Lung microvascular endothelial cell (primary cell): ENCODE results near the gene CDH13. TPM values are rescaled to one million over a fixed set of nuclear protein-coding genes. Genes with fewer than 3 reads are reported as not detected.
A peak's percentile ranks its signal among the peaks of the same experiment; 100 is the strongest.

Source experiments
- DNase-seq, 2 donors: peaks; one replicate each; pipeline versions ENCODE4 v3.0.0 to v3.0.0-alpha.2; 2010; ENCODE audit warnings: low read depth in 2 of 2
- total RNA-seq: library from RNA; depleted of rRNA; stranded (reverse); fragments of >200 nt; gene quantifications from 2 replicates; pipeline ENCODE4 v1.2.1, GENCODE V29; 2014

Gene CDH13
- total RNA-seq, 1 donor from 2014 or later: 14.5 TPM

DNA sequence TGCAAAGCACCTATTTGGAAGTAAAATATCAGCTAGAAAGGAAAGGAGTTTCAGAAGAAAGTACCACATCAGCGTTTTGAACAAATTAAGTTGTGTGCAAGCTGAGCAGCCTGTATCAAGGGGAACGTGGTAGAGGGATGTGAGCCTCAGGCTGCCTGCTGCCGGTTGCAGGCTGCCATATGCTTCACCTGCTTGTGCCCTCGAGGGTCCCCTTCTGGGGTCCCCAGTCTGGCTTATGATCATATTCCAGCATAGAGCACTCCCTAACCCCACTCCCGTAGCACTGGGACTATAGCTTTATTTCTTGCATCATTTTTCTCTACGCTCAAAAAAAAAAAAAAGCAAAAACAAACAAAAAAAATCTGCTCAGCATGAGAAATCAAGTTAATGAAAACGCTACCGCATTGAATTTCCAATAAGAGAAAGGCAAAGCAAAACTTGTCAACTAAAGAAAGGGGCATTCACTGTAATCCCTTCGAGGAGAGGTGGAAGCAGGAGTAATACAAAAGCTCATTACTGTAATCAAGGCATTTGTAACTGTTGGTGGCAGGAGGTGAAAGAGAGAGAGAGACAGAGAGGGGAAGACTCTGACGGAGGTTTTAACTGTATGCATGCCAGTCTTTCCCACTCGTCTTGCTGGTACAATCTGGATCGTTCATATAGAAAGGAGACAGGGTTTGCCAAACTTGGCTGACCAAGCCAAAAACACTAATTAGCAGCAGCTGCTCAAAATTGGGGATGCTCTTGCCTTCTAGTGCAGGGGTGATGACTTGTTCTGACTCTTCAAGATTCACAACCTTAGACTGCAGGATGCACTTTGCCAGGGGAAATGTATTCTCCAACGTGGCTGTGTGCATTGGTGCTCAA lies 922.8 kb downstream of the CDH13 start:
- DNase-seq: no peak

DNA sequence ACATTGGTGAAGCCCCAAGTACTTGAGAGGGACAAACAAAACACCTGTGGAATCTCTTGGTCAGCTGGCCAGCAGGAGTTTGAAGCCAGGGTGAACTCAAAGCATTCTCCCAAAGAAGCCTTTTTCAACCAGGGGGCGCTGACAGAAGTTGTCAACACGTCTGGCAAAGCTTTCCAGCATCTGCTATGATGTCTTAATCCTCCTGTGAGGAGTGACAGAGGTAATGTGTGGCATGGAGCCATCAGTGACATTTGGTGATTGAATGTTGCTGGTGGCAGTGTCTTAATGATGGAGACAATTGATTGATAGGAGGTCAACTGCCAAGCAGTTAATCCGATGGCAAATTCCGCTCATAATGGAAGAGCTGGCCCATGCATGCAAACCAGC lies 923.4 kb downstream of the CDH13 start:
- no peak for DNase-seq

DNA sequence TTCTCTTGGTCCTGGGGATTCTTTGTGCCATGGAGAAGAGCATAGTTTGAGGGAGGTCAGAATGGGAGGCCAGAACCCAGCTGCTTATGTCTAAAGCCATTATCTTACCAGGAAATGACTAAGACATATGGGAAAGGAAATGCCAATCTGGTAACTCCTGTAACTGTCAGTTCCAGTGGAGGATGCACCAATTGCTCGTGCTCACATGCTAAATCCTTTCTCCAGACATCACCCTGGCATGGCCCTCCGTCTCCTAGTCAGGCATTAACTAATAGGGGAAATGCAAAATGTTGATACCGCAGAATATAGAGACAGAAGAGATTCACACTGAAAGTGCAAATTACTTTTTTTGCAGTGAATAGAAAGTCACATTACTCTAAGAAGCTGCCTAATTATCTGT lies 925.5 kb downstream of the CDH13 start:
- DNase-seq: peak; percentile 16 to 37

DNA sequence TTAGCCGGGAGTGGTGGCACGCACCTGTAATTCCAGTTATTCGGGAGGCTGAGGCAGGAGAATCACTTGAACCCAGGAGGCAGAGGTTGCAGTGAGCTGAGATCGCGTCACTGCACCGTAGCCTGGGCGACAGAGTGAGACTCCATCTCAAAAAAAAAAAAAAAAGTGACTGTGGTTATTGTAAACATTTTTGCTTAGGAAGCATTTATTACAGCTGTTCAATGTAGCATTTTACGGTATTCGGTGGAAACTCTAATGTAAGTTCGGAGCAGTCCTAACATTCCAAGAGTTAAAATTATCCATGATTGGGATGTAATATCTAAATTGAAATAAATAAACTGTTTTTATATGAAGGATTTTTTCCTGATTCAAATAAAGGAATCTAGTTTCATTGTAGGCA lies 926.2 kb downstream of the CDH13 start:
- DNase-seq: no peak

DNA sequence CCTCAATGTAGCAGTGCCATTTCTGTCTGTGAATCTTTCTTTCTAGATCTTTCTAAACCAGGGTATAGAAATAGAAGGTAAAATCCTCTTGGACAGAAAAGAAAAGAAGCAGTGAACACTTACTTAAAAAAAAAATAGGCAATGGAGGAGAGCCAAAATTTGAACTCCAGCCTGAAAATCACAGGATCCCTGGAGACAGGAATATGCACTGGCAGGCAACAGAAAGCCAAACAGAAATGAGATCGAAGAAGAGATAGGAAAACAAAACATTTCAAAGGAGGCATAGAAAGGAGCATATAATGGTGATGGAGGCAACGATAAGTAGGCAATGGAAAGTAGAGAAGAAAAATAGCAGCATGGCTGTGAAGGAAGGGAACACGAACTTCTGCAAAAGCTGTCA lies 927.3 kb downstream of the CDH13 start:
- no peak for DNase-seq

DNA sequence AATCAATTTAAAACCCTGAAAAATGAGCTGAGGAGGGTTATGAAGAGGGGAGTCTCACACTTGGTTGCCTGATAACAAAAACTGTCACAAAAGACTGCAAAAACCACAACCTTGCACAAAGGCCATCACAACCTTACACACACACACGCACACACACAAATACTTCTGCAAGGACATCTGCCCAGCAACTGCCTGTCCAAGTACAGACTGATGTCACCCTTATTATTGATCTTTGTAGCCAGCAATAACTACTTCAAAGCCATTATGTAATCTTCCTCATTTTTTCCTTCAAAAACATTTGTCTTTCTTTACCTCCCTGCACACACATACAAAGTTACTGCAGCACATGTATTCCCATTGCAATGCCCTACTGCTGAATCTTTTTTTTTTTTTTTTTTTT lies 927.8 kb downstream of the CDH13 start:
- no peak for DNase-seq

DNA sequence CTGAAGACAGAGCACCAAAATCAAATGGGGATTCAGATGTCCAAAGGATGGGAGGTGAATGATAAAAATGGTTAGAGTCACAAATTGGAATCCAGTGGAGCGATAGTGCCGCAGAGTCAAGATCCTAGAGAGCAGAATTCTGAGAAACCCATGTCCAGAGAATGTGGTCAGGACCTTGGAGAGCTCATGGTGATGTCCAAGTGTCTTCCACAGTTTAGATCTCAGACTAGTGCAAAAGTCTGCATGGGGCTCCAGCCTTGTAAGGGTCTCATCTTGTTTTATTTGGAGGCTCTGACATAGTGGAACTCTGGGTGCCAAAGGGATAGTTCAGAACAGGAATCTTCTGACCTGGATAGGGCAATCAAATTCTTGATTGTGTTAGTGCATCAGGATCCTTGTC lies 935.1 kb downstream of the CDH13 start:
- peak; percentile 21 to 29 for DNase-seq

DNA sequence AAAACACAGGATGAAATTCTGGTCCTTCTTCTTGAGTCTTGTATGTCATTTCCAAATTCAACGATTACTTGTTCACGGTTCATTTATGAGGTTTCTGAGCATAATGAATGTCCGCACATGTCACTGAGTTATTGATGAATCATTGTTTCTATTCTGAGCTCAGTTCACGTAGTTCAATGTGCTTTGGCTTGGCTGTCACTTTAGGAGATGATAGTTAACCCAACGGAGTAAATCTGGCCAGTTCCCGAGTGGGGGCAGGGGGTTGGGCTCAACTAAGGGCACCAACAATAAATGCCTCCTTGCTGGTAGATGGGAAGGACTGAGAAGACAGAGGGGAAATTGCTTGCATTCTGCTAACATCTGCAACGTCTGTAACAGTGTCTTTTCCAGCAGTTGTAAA lies 941.6 kb downstream of the CDH13 start:
- DNase-seq: no peak

DNA sequence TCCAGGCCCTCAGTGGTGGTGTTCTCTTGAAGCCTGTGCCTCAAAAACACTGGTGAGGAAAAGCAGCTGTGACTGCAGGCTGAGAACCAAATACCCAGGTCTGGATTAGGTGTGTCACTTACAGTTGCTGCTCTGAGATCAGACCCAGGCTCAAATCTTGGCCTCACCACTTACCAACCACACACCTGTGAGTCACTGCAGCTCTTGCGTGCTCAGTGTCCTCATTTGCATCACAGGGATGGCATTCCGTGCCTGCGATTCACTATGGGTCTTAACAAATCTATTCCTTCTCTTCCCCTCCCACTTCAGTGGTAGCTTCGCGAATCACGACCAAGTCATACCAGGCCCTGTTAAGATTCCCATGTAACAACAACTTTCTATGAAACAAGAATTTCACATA lies 947.6 kb downstream of the CDH13 start:
- DNase-seq: peak in 1 of 2 donors; percentile 3

DNA sequence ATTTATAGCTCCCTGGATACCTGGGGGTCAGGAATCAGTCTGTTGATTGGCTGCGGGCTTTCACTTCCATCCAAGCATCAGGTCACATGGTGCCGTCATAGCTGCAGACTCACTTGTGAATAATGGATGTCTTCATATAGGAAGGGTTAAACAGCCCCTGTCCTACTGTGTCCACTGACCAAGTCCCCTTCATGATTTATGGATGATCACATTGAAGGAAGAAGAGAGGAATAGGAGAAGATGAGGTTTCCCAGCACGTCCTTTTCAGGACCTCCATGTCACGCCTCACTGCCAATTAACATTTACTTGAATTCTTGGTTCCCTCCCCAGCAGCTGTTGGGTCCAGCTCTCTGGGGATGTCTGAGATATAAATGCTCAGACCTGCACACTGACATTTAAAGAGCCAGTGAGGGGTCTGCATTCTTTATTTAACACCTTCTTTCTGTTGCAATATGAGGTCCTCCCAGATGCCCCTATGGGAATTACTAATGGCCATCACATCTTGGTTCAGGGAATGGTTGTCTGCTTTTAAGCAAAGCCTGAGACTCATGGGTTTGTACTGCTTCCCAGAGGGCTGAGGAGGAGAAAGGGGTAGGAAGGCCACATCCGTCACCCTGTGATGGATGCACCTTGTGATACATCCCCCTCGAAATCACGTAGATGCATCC lies 950.4 kb downstream of the CDH13 start:
- DNase-seq: no peak

DNA sequence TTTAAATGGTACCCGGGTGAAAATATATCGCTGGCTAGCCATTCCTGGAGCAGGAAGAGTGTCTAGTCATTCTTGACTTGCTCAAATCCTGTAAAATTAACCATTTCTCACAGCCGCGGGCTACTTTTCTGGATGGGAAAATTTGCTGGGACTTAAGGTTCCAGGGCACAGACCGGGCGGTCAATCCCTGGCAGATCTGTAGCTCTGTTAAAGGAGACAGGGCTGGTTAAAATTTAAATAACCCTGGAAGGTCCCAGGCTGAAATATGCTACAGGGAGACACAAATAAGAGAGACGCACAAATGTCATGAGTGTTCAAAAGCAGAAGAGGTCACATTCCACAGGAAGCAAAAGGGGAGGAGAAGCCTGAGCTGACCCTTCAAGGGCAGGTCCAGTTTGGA lies 951.4 kb downstream of the CDH13 start:
- no peak for DNase-seq

DNA sequence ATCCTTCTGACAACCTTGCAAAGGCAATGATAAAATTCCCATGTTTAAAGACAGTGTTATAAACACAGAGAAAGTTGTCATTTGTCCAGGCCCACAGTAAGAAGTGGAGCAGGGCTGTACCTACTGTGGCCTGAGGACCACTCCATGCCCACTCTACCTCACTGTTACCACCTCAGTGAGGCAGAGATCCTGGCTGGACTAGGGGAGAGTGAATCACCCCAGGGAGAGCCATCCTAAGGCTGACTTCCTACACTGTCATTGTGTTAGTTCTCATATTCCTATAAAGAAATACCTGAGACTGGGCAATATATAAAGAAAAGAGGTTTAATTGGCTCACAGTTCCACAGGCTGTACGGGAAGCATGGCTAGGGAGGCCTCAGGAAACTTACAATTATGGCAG lies 952.3 kb downstream of the CDH13 start:
- no peak for DNase-seq

DNA sequence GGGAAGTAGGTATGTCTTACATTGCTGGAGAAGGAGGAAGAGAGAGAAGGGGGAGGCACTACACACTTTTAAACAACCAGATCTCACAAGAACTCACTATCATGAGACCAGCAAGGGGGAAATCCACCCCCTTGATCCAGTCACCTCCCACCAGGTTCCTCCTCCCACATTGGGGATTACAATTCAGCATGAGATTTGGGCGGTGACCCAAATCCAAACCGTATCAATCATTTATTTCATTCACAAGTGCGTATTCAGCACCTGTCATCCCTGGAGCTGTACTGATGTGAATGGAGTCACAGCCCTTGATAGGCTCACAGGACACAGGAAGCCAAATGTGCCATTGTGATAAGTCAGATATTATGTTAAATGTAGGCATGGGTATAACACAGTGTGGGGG lies 952.7 kb downstream of the CDH13 start:
- DNase-seq: no peak

DNA sequence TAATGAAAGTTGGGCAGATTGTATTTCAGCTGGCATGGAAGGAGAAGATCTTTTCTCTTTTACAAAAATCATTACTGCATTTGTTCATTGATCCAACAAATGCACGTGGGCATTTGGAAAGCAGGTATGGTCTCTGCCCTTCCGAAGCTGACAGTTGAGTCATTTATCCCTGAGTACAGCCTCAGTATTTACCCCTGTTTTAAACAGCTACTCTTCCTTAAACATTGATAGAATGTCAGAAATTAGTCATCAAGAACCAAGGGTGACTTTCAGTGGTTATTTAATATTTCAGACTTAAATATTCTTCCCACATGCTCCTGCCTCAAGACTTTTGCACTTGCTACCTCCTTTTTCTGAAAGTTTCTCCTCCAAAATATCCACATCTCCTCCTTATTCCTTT lies 954.3 kb downstream of the CDH13 start:
- no peak for DNase-seq

DNA sequence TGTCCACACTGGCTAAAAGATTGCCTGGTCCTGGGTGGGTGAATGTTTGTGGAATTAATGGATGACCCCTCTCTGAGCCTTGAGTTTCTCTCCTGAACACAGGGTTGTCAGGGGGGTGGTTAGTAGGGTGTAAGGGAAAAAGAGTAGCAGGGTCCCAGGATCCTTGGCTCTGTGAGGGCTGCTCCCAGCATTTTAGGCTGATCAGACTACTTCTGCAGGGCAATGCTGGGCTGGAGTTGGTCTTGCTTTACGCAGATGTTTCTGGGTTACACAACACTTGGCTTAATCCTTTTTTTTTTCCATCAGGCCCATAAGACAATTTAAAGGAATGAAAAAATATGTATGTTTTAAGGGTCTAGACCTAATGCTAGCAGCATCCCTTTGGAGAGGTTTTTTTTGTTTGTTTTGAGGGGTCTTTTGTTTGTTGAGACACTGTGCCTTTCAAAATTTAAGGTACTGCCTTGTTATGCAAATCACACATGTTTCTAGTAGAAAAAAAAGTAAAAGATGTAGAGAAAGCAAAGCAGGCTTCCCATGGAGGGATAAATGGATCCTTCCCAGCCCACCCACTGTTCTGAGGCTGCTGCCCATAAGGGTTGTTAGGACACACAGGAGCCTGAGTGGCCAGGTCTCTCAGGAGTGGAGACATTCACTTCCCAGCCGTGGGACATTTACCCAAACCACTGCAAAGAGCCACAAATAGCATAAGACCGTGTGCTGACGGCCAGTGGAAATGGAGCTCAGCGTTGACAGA lies 955.4 kb downstream of the CDH13 start:
- DNase-seq: no peak

DNA sequence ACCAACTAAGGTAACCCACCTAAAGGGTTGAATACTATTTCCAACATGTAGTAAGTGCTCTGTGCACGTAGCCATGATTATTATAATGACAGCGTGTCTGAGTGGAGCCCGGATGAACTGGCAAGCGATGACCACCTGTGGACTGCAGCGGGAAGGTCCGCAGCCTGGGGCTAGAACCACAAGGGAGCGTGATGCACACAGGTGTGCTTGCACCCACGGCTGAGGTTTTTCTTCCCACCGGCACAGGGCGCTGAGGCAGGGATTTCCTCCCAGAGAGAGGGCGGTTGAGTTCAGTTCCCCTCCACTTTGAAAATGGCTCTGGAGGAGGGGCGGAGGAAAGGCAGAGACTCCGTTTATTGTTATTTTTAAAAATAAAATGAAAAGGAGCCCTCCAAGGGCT lies 959.3 kb downstream of the CDH13 start:
- DNase-seq: no peak

DNA sequence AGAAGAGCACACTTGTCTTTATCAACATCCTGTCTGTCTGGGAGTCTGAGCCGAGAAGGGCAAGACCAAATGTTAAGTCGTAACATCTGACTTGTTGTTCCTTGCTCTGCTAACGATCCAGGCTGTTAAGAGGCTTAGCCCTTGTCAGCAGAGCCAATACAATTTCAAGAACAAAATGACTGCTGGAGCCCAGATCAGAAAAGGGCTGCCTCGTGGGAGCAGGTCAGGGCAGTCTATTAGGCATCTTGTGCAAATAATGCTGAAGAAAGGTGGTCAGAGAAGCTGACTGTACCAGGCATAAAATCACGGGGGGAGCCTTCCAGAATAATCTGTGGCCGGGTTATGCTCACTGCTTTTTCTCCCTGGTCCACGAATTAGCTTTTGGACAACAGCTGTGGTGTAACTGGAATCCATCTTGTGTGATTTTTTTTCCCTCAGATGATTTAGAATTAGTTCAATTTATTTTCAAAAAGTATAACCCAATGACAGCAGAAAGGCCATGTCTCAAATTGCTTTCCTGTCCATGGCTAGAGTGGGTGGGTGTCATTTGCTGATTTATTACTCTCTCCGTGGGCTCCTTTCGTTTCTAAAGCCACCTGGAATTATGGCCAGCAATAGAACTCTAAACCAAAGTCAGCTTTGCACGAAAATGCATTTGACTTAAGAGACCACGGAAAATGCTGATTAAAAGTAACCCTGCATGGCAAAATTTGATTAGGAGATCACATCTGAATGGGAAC lies 959.9 kb downstream of the CDH13 start:
- no peak for DNase-seq

DNA sequence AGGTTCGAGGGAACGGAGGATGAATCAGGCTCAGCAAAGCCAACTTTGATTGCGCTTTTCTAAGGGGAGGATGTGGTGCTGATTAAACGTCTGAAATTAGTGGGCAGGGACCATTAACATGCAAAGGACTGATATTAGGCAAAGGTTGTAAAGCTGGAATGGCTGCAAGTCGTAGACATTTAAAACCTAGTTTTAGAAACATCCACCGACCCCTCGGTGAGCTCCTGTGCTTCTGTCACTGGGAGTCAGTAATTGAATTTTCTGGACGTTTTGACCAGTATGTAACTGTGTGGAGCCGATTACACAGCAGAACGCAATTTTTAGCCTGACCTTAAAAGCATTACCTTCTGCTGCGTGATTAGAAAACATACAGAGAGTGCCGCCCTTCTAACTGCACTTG lies 960.4 kb downstream of the CDH13 start:
- no peak for DNase-seq

DNA sequence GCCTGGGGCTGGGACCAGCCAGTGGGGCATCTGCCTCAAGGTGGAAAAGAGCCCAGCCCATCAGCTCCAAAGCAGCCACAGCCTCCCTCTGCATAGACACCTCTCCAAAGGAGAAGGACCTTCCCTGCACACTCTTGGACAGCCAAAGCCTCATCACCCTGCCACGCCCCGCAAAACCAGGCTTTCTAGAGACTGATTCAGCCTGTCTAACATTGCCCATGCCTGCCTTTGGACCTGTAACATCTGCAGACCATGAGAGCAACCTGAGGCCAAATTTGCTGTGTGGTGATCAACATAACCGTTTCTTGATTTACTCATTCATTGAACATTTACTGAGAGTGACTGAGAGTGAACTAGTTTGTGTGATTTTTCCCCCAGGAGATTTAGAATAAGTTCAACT lies 961.3 kb downstream of the CDH13 start:
- no peak for DNase-seq

DNA sequence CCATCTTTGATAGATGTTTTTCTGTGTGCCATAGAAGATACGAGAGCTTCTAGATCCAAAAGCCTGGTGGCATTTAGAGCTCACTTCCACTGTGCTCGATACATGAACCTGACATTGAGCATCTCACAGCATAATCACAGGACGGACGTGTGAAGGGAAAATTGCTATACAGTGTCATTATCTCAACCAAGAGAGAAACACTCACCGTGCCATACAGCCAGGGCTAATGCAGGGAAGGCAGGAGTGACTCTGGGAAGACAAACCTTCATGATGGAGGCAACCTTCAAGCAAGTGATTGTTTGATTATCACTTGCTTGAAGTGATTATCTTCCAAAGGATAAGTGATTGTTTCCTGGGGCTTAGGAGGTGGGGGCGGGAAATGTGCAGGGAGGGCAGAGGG lies 962.8 kb downstream of the CDH13 start:
- DNase-seq: no peak

DNA sequence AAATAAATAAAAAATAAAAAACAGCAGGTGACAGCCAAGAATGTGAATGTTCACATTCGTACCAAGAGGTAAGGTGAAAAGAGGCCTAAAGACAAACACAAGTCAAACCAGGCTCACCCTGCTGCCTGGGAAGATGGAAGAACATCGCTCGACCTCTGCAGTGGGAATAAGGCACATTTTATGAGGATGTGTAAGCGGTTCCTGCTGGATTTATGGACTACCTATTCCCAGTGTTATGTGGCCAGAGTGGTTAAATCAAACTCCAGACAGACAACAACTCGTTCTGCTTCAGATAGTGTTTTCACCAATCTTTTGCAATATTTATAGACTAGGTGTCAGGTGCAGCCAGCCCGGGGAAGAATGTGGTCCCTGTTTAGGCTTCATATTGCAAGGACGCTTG lies 966.0 kb downstream of the CDH13 start:
- no peak for DNase-seq
